Measurements from ENCODE around the gene NXPH2.

Gene NXPH2

DNA sequence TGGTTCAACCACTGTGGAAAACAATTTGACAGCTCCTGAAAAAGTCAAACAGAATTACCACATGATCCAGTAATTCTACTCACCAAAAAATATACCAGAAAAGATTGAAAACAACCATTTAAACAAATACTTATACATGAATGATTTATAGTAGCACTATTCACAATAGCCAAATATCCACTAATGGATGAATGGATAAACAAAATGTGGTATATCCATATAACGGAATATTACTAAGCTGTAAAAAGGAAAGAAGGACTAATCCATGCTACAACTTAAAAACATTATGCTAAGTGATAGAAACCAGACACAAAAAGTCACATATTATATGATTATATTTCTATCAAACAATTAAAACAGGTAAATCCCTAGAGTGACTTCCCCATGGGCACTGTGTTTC, 147.1 kb downstream of the NXPH2 start:
- ATAC-seq (no peak), DNase-seq (no peak)

DNA sequence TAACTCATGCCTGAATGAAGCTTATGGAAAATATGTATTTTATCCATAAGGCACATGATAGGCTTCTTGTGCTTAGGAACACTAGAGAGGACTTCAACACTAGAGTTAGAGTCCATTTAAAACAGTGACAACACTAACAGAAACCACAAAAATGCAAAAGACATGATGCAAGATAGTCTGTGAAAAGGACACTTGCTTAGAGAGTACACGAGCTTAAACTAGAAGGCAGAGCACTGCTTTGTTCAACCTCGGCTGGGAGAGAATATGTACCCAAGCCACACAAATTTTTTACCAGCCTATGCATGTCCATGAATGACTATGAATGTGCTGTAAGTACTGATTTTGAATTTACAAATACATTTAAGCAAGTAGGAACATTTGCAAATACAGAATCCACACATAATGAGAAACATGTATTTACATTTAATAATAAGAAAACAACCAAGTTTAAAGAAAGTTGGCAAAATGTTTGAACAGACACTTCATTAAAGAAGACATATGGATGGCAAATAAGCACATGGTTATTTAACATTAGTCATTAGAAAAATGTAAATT, 148.0 kb downstream of the NXPH2 start:
- DNase-seq (no peak), ATAC-seq (no peak)

DNA sequence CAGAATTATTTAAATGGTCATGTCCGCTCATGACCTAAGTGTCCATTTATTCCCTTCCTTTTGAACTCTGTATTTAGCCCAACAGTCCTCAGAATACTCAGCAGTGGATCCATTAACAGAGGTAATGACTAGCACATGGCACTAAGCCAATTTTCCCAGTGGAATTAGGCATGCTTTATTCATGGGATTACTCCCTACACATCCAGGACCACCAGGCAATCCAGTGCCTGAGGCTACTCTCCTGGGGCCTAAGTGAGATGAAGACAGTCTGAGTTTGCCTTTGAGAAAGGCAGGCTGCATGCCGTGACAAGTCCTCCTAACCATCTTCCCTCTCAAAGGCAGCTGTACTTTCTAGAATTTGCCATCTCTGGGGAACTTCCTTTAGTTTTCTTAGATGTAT, 150.0 kb downstream of the NXPH2 start:
- DNase-seq (no peak), ATAC-seq (no peak)

DNA sequence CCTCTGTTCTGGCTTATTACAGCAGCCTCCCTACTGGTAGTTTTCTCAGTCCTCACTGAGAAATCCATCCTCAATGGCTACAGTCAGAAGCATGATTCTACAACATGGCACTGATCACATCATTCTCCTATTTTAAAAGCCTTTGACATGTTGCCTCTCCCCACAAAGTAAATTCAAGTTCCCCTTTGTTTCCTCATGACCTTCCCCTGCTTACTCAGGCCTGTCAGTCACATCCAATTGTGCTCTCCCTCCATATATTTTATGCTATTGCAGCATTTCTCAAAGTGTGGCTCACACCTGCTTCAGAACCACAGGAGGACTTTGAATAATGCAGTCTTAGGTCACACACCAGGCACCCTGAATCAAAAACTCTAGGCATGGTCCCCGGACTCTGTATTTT, 154.0 kb downstream of the NXPH2 start:
- ATAC-seq (no peak), DNase-seq (no peak)

DNA sequence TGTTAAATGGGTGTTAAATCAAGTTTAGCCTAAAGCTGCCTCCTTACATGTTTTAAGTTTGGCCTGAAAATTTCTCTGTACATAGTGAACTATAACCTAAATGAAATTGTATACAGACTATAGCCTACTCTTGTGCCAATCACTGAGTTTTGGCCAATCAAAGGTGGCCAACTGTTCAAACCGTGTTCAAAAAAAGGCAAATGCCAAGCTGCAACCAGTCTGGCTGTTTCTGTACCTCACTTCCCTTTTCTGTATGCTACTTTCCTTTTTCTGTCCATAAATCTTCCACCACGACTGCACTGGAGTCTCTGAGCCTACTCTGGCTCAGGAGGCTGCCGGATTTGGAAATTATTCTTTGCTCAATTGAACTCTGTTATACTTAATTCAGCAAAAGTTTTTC, 157.6 kb downstream of the NXPH2 start:
- ATAC-seq (no peak), DNase-seq (no peak)

DNA sequence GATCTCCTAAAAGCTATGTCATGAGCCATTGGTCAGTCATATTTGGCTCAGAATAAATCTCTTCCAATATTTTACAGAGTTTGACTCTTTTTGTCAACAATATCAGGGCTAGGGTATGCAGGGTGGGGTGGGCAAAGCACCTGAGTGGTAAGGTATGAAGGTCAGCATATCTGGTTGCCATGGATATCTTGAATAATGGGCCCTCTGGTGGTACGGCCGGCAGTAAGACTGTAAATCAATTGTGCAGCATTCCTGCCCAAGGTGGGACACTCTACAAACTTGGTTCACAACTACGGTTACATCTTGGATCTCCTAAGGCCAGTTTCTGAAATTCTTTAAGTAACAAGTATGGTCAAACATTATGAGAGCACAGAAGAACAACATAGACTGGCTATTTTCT, 159.1 kb downstream of the NXPH2 start:
- ATAC-seq (no peak), DNase-seq (no peak)

DNA sequence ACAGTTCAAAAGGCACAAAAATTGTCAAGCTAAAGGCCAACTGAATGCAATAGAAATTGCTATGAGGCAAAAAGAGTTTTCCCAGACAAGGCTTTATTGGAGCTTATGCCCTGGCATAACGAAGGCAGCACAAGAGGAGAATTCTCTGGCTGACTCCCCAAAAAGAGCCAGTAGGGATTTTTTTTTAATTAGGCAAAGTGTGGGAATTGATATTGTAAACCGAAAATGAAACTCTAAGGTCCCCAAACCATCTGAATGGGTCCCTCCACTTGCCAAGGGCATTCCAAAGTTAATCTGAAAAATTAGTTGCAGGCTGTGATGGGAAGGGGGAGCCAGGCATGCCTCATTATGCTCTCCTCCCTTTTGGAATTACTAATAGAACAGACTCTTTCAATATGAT, 159.8 kb downstream of the NXPH2 start:
- no peak for ATAC-seq

More for the DNA sequence above, 159.8 kb downstream of the NXPH2 start:
- DNase-seq = no peak

Measured in stimulated activated naive CD8-positive, alpha-beta T cell treated with anti-CD3 and anti-CD28 coated beads, Interleukin-15, Interleukin-2, amounts not matched to agents 100 U/mL and 50 U/mL, for 24 hours (primary cell).